H1 (cell line): ENCODE data around the gene KCNH6. TPM values are rescaled to one million over a fixed set of nuclear protein-coding genes. Genes with fewer than 3 reads are reported as not detected.

Experiments
- CTCF ChIA-PET: fragments of 300-600 bp; sonication (Branson Sonifier 250); formaldehyde crosslinking; loops from one replicate; lab custom pipeline; 2021; ENCODE audit not compliant: partially characterized antibody; lab: Charles Lee
- POLR2A ChIA-PET: fragments of 300-600 bp; sonication (Branson Sonifier 250); formaldehyde crosslinking; loops from one replicate; lab custom pipeline; 2021; ENCODE audit warnings: inconsistent platforms; ENCODE audit not compliant: partially characterized antibody; lab: Charles Lee
- DNase-seq, 2 experiments: peaks; one replicate each; pipeline versions ENCODE4 v3.0.0 to v3.0.0-alpha.2; 2010 to 2022; ENCODE audit warnings: low spot score in 2 of 2, low read depth in 1 of 2, mixed read lengths in 1 of 2
- FAIRE-seq: peaks from 2 replicates; lab custom pipeline; 2011; peaks lifted over from hg19 to GRCh38; lab: Jason Lieb, UNC
- H2AFZ ChIP-seq: 2 replicates; pipeline ENCODE4 v1.8.1; 2012; ENCODE audit warnings: low read length, inconsistent platforms
- H2AK5ac ChIP-seq: 2 replicates; pipeline ENCODE4 v1.6.1; 2013; ENCODE audit warnings: low read depth, low read length
- H2BK120ac ChIP-seq: replicated peaks from 2 replicates; pipeline ENCODE3; 2013; ENCODE audit warnings: low read depth, low read length, inconsistent platforms
- H2BK12ac ChIP-seq: 2 replicates; pipeline ENCODE4 v1.6.1; 2013; ENCODE audit warnings: low read depth, low read length
- H2BK15ac ChIP-seq: 2 replicates; pipeline ENCODE4 v1.6.1; 2013; ENCODE audit warnings: low read length
- H2BK20ac ChIP-seq: 2 replicates; pipeline ENCODE4 v1.6.1; 2013; ENCODE audit warnings: low read length
- H2BK5ac ChIP-seq: 2 replicates; pipeline ENCODE4 v1.6.1; 2013; ENCODE audit warnings: low read depth, low read length
- H3K14ac ChIP-seq: 2 replicates; pipeline ENCODE4 v1.6.1; 2013; ENCODE audit warnings: inconsistent platforms; ENCODE audit not compliant: insufficient read length
- H3K18ac ChIP-seq: 2 replicates; pipeline ENCODE4 v1.6.1; 2013; ENCODE audit warnings: low read length; ENCODE audit errors: extremely low read depth
- H3K23ac ChIP-seq: 2 replicates; pipeline ENCODE4 v1.6.1; 2013; ENCODE audit warnings: inconsistent platforms; ENCODE audit not compliant: insufficient read length
- H3K23me2 ChIP-seq: 2 replicates; pipeline ENCODE4 v1.6.1; 2013; ENCODE audit warnings: low read depth, low read length
- H3K27ac ChIP-seq: 2 replicates; pipeline ENCODE4 v1.6.1; 2011; ENCODE audit warnings: low read depth, low read length, inconsistent platforms
- H3K27me3 ChIP-seq, 4 experiments: replicated peaks in 1 of 4; 1 replicate in 1 of 4; 2 replicates in 3 of 4; pipeline versions ENCODE4 v1.6.1 to v1.8.1; 2011 to 2013; ENCODE audit warnings: low read length in 3 of 4, mild to moderate bottlenecking in 3 of 4, inconsistent platforms in 2 of 4, mixed read lengths in 2 of 4, moderate library complexity in 1 of 4; ENCODE audit not compliant: control insufficient read depth in 3 of 4, insufficient read depth in 3 of 4; ENCODE audit errors: extremely low read depth in 1 of 4
- H3K36me3 ChIP-seq, 4 experiments: 2 replicates each; pipeline versions ENCODE4 v1.6.1 to v1.8.1; 2011 to 2013; ENCODE audit warnings: mild to moderate bottlenecking in 4 of 4, low read length in 3 of 4, moderate library complexity in 2 of 4, control low read depth in 1 of 4, inconsistent platforms in 1 of 4; ENCODE audit not compliant: insufficient read depth in 4 of 4, control insufficient read depth in 2 of 4
- H3K4ac ChIP-seq: replicated peaks from 2 replicates; pipeline ENCODE3; 2013; ENCODE audit warnings: low read length, low read depth, mixed read lengths, inconsistent platforms; ENCODE audit not compliant: insufficient read length
- H3K4me1 ChIP-seq, 4 experiments: replicated peaks in 1 of 4; 1 replicate in 1 of 4; 2 replicates in 3 of 4; pipeline versions ENCODE4 v1.6.1 to v1.8.1; 2011 to 2013; ENCODE audit warnings: low read length in 3 of 4, inconsistent platforms in 2 of 4, mixed read lengths in 1 of 4; ENCODE audit not compliant: insufficient read depth in 4 of 4, control insufficient read depth in 3 of 4
- H3K4me2 ChIP-seq, 2 experiments: 2 replicates each; pipeline versions ENCODE4 v1.6.1 to v1.8.1; 2011 to 2013; ENCODE audit warnings: low read depth in 2 of 2, low read length in 2 of 2, control low read depth in 1 of 2, inconsistent platforms in 1 of 2, mild to moderate bottlenecking in 1 of 2; ENCODE audit not compliant: insufficient read depth in 1 of 2
- H3K4me3 ChIP-seq, 4 experiments: fragments of 200-600, 300-600 bp in 1 of 4; sonication (generic), shearing (Covaris generic), sonication (Bioruptor Twin) in 1 of 4; 2 replicates each; pipeline versions ENCODE4 v1.5.1 to v1.8.1; 2011 to 2016; ENCODE audit warnings: low read length in 4 of 4, low read depth in 3 of 4, control low read depth in 2 of 4, inconsistent platforms in 2 of 4, mild to moderate bottlenecking in 2 of 4, mixed read lengths in 1 of 4, moderate library complexity in 1 of 4; ENCODE audit not compliant: insufficient read depth in 2 of 4; ENCODE audit errors: extremely low read depth in 1 of 4
- H3K56ac ChIP-seq: replicated peaks from 2 replicates; pipeline ENCODE3; 2013; ENCODE audit warnings: low read depth, mild to moderate bottlenecking, mixed read lengths, low read length, inconsistent platforms; ENCODE audit not compliant: insufficient read length
- H3K79me1 ChIP-seq: 2 replicates; pipeline ENCODE4 v1.6.1; 2013; ENCODE audit warnings: low read depth, low read length, control low read depth
- H3K79me2 ChIP-seq, 2 experiments: 2 replicates each; pipeline versions ENCODE4 v1.6.1 to v1.8.1; 2012 to 2013; ENCODE audit warnings: low read length in 2 of 2, mild to moderate bottlenecking in 2 of 2, inconsistent platforms in 1 of 2; ENCODE audit not compliant: insufficient read depth in 2 of 2, control insufficient read depth in 1 of 2
- H3K9ac ChIP-seq, 4 experiments: replicated peaks in 1 of 4; 1 replicate in 1 of 4; 2 replicates in 3 of 4; pipeline versions ENCODE4 v1.6.1 to v1.8.1; 2011 to 2013; ENCODE audit warnings: low read depth in 3 of 4, low read length in 3 of 4, control low read depth in 2 of 4, mild to moderate bottlenecking in 2 of 4, moderate library complexity in 2 of 4, inconsistent platforms in 1 of 4; ENCODE audit errors: extremely low read depth in 1 of 4
- H3K9me3 ChIP-seq, 2 experiments: 2 replicates each; pipeline versions ENCODE4 v1.6.1 to v1.8.1; 2012 to 2013; ENCODE audit warnings: mild to moderate bottlenecking in 2 of 2, moderate library complexity in 2 of 2, control low read depth in 1 of 2, inconsistent platforms in 1 of 2, low read depth in 1 of 2, low read length in 1 of 2, mixed read lengths in 1 of 2; ENCODE audit not compliant: insufficient read depth in 2 of 2
- H4K20me1 ChIP-seq, 2 experiments: replicated peaks in 1 of 2; 2 replicates each; pipeline versions ENCODE3 to v1.8.1; 2011 to 2013; ENCODE audit warnings: inconsistent platforms in 2 of 2, low read length in 2 of 2, mild to moderate bottlenecking in 1 of 2; ENCODE audit not compliant: insufficient read depth in 2 of 2, control insufficient read depth in 1 of 2
- H4K5ac ChIP-seq: 2 replicates; pipeline ENCODE4 v1.6.1; 2013; ENCODE audit warnings: low read length, low read depth, mixed read lengths, inconsistent platforms; ENCODE audit not compliant: insufficient read length
- H4K8ac ChIP-seq: 2 replicates; pipeline ENCODE4 v1.8.0; 2013; ENCODE audit warnings: mild to moderate bottlenecking, moderate library complexity, low read length, inconsistent platforms; ENCODE audit not compliant: insufficient read depth; ENCODE audit errors: extremely low read depth
- H4K91ac ChIP-seq: replicated peaks from 2 replicates; pipeline ENCODE3; 2013; ENCODE audit warnings: low read length, mixed read lengths, inconsistent platforms; ENCODE audit not compliant: insufficient read length
- BACH1 ChIP-seq: IDR thresholded peaks from 2 replicates; pipeline ENCODE4 v1.6.1; 2012; ENCODE audit warnings: low read length, improper control_type of control experiment
- CBX5 ChIP-seq: fragments of 300-800, 300-1000 bp; sonication (generic); IDR thresholded peaks from 2 replicates; pipeline ENCODE4 v1.7.1; 2016; ENCODE audit warnings: antibody characterized with exemption, low read length, low read depth
- CEBPB ChIP-seq: IDR thresholded peaks from 2 replicates; pipeline ENCODE4 v1.6.1; 2012; ENCODE audit warnings: low read depth, low read length
- CREB1 ChIP-seq: IDR thresholded peaks from 2 replicates; pipeline ENCODE4 v1.6.1; 2012; ENCODE audit warnings: inconsistent platforms
- GABPA ChIP-seq: IDR thresholded peaks from 2 replicates; pipeline ENCODE4 v1.6.1; 2011; ENCODE audit warnings: mild to moderate bottlenecking, low read length, moderate library complexity, borderline replicate concordance; ENCODE audit not compliant: insufficient read depth
- RBBP5 ChIP-seq: IDR thresholded peaks from 2 replicates; pipeline ENCODE4 v1.7.1; 2012; ENCODE audit warnings: low read depth, mild to moderate bottlenecking, inconsistent platforms, low read length, moderate library complexity, borderline replicate concordance
- SAP30 ChIP-seq: fragments of 300-600 bp; sonication (generic); IDR thresholded peaks from 2 replicates; pipeline ENCODE4 v1.7.1; 2012; ENCODE audit warnings: low read length, moderate library complexity, mild to moderate bottlenecking, inconsistent platforms; ENCODE audit not compliant: insufficient read depth, insufficient replicate concordance
- SP2 ChIP-seq: IDR thresholded peaks from 2 replicates; pipeline ENCODE4 v1.6.1; 2012; ENCODE audit warnings: mild to moderate bottlenecking, low read length, inconsistent platforms
- TAF7 ChIP-seq: optimal IDR thresholded peaks from 2 replicates; pipeline ENCODE3; 2011; ENCODE audit warnings: low read depth, mild to moderate bottlenecking, inconsistent platforms, low read length, moderate library complexity, borderline replicate concordance
- WGBS, 2 experiments: shearing (Covaris generic) in 1 of 2; methylation state at CpG; one replicate each; pipeline versions ENCODE4 v1.1.6 to v1.1.7; 2013 to 2015; ENCODE audit warnings: low lambda C conversion rate in 2 of 2, mixed read lengths in 2 of 2, inconsistent platforms in 1 of 2, low coverage in 1 of 2, missing lambda C conversion rate in 1 of 2; ENCODE audit not compliant: insufficient replicate concordance in 2 of 2, insufficient coverage in 1 of 2, insufficient read length in 1 of 2; ENCODE audit errors: extremely low coverage in 1 of 2, missing lambda C conversion rate in 1 of 2; 5-methylcytosine and 5-hydroxymethylcytosine counted together
- polyA plus RNA-seq, 7 experiments: library from polyadenylated mRNA; depleted of rRNA in 3 of 7; stranded (reverse) in 5 of 7; unstranded in 2 of 7; fragments of >200 nt in 5 of 7; fragments of 200-250 nt in 2 of 7; gene quantifications; 1 replicate in 5 of 7; 2 replicates in 1 of 7; 4 replicates in 1 of 7; pipeline versions ENCODE4 v1.2.1 to v1.2.3, GENCODE V29; 2011 to 2013; ENCODE audit warnings: missing spikeins in 2 of 7, mixed read lengths in 2 of 7
- total RNA-seq: library from RNA; stranded (reverse); fragmentation: NEBNext Ultra II Directional; extraction: Animal tissue kit (Norgen Biotek cat#: 25700); gene quantifications from 2 replicates; pipeline ENCODE4 v1.2.1, GENCODE V29; 2021

The KCNH6 gene
- total and polyA plus RNA-seq, 2 of the 8 experiments (the other 6 are each of a cell fraction or from before 2014, with no cell fraction given): 1.8 to 3.6 TPM

DNA sequence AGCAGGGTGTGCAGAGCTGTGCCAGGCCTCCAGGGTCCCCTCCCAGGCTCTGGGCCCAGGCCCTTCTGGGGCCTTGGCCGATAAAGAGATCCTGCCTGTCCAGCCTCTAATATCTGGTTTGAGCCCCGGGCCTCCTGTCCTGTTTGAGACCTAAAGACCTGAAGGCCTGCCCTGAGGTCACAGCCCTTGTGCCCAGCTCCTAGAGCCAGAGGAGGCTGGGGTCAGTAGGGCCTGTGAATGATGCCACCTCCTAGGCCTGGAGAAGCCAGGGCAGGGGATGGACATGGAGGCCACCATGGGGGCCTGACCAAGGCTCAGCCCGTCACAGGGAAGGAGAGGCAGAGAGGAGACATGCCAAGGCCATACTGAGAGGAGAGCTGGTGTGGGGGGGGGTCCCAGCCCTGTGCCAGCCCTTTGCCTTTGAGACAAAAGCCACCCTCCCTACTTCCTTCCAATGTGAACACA is 7.4 kb downstream of the KCNH6 start:
- Histone ChIP-seq H2AFZ (no peak overlapping the region), H3K27ac (no peak overlapping the region), H3K4ac (no peak overlapping the region), H4K8ac (no peak overlapping the region; the same call in 1 of the 2 replicates), H3K79me2 (no peaks in the 10 kb centered on the region), H3K27me3 (no peaks in the 10 kb centered on the region), H2BK12ac (no peak overlapping the region), H2BK15ac (no peak overlapping the region), H2BK20ac (no peak overlapping the region), H3K9ac (no peak overlapping the region), H3K56ac (no peak overlapping the region), H4K91ac (no peak overlapping the region), H3K18ac (no peak overlapping the region), H3K9me3 (no peaks in the 10 kb centered on the region), H2AK5ac (no peak overlapping the region), H3K4me3 (no peak overlapping the region), H3K23ac (no peak overlapping the region), H3K4me1 (peaks cover 0 to 4% (median 1%) of the 10 kb centered on the region in 4 experiments; a peak in 3 of 7 replicates), H3K23me2 (no peaks in the 10 kb centered on the region), H3K14ac (no peak overlapping the region), H3K4me2 (no peak overlapping the region), H2BK5ac (peak overlapping the region; percentile 52; the same call in 1 of the 2 replicates), H4K20me1 (no peaks in the 10 kb centered on the region), H4K5ac (no peak overlapping the region), H3K36me3 (no peaks in the 10 kb centered on the region), H2BK120ac (no peak overlapping the region), H3K79me1 (no peaks in the 10 kb centered on the region)
- DNase-seq (no peak), FAIRE-seq (no peak)
- 83% methylated on average over 3 of the region's 3 CpGs; no CpG with 5 or more reads in 1 of the 2 experiments for WGBS, 2 experiments
- ChIA-PET CTCF (interaction anchor here (0.8 to 3.5 kb wide), 8 partner anchors 12 to 166 kb away, joined by 3 to 16 read pairs (median 5); no protein-coding TSS in a partner anchor), POLR2A (interaction anchor here (1.6 to 1.7 kb wide), 2 partner anchors 10 to 20 kb away, joined by 3 to 5 read pairs; partner anchors contain the start of gene DCAF7)
- TF ChIP-seq CBX5 (no peak), RBBP5 (no peak), SAP30 (no peak), GABPA (no peak), CEBPB (no peak), SP2 (no peak), CREB1 (no peak), TAF7 (no peak), BACH1 (no peak)
